Esophagus (tissue), 2 donors: ENCODE measurements around the gene PRR5L. TPM values are rescaled to one million over a fixed set of nuclear protein-coding genes. Genes with fewer than 3 reads are reported as not detected.

Experiments
- H3K27ac ChIP-seq, 2 donors: one replicate each; pipeline ENCODE4 v1.5.1; 2013; ENCODE audit warnings: low read depth in 2 of 2, mild to moderate bottlenecking in 2 of 2, inconsistent platforms in 1 of 2, low read length in 1 of 2, moderate library complexity in 1 of 2
- H3K27me3 ChIP-seq, 2 donors: one replicate each; pipeline ENCODE4 v1.6.1; 2013; ENCODE audit warnings: low read length in 2 of 2, control low read depth in 1 of 2, mild to moderate bottlenecking in 1 of 2; ENCODE audit not compliant: insufficient read depth in 2 of 2, control insufficient read depth in 1 of 2
- H3K36me3 ChIP-seq, 2 donors: one replicate each; pipeline ENCODE4 v1.6.1; 2013; ENCODE audit warnings: low read length in 1 of 2; ENCODE audit not compliant: control insufficient read depth in 2 of 2, insufficient read depth in 2 of 2
- H3K4me1 ChIP-seq, 2 donors: one replicate each; pipeline ENCODE4 v1.6.1; 2013; ENCODE audit warnings: low read length in 1 of 2; ENCODE audit not compliant: control insufficient read depth in 2 of 2, insufficient read depth in 2 of 2
- H3K4me3 ChIP-seq, 2 donors: one replicate each; pipeline ENCODE4 v1.5.1; 2013; ENCODE audit warnings: low read length in 2 of 2, mild to moderate bottlenecking in 2 of 2, low read depth in 1 of 2, moderate library complexity in 1 of 2
- H3K9me3 ChIP-seq, 2 donors: one replicate each; pipeline ENCODE4 v1.6.1; 2013; ENCODE audit warnings: mild to moderate bottlenecking in 2 of 2, low read depth in 1 of 2, low read length in 1 of 2, moderate library complexity in 1 of 2; ENCODE audit not compliant: control insufficient read depth in 2 of 2, insufficient read depth in 1 of 2
- WGBS, 2 donors: extraction: QIAGEN DNeasy Blood & Tissue Kit; methylation state at CpG; one replicate each; pipeline ENCODE4 v1.1.7; 2013; 5-methylcytosine and 5-hydroxymethylcytosine counted together
- polyA plus RNA-seq, 2 donors: library from polyadenylated mRNA; stranded (reverse); fragments of 200-250 nt; gene quantifications; one replicate each; pipeline ENCODE4 v1.2.3, GENCODE V29; 2013
- donor health status: healthy with polysubstance abuse.
- donor health status: Bipolar disorder and iron deficiency.

PRR5L gene
- polyA plus RNA-seq, 2 donors, result 1.1 to 1.3 TPM

DNA sequence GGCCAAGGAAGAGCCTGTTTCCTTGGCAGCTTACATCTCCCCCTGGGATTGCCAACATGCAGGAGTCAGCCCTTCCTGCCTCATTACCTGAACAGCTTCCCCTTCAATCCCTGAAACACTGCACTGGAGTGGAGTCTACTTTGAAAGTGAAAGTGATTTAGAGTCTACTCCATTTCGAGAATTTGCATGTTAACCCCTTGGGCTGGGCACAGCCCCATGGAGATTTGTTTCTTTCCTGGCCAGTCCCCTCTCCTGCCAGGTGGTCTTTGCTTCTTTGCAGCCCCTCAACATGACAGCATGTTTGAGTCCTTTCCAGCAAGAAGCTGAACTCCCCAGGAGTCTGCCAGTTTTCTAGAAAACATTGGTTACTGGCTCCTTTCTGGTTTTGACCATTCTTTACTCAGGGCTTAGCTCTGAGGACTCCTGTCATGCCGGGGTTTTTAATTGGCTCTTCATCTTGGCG lies 154.1 kb downstream of the PRR5L start:
- Histone ChIP-seq H3K4me1 (peaks cover 0 to 9% of the 10 kb centered on the region in 2 donors), H3K27ac (no peak overlapping the region), H3K27me3 (no peaks in the 10 kb centered on the region), H3K9me3 (no peaks in the 10 kb centered on the region), H3K4me3 (no peak overlapping the region), H3K36me3 (peaks cover 0 to 3% of the 10 kb centered on the region in 2 donors)
- 25 to 31% methylated on average over 3 of the region's 3 CpGs for WGBS, 2 donors

- H3K27ac ChIP-seq, result no peak overlapping the region
- H3K9me3 ChIP-seq, result no peaks in the 10 kb centered on the region
- 97% methylated on average over 6 of the region's 6 CpGs for WGBS, 2 donors
- peaks cover 0 to 3% of the 10 kb centered on the region in 2 donors for H3K36me3 ChIP-seq
- no peaks in the 10 kb centered on the region for H3K27me3 ChIP-seq
- H3K4me1 ChIP-seq, result peaks cover 0 to 12% of the 10 kb centered on the region in 2 donors
- no peak overlapping the region for H3K4me3 ChIP-seq
These were observed 155.0 kb downstream of the PRR5L start for GRCh38 chr11:36451045-36451444.

GRCh38 chr11:36451681-36452080 lies 155.6 kb downstream of the PRR5L start:
- Histone ChIP-seq H3K36me3 (no peaks in the 10 kb centered on the region), H3K4me1 (peaks cover 0 to 12% of the 10 kb centered on the region in 2 donors), H3K27ac (no peak overlapping the region), H3K9me3 (no peaks in the 10 kb centered on the region), H3K4me3 (no peak overlapping the region), H3K27me3 (no peaks in the 10 kb centered on the region)
- 78 to 90% methylated on average over 1 of the region's 1 CpG for WGBS, 2 donors

DNA sequence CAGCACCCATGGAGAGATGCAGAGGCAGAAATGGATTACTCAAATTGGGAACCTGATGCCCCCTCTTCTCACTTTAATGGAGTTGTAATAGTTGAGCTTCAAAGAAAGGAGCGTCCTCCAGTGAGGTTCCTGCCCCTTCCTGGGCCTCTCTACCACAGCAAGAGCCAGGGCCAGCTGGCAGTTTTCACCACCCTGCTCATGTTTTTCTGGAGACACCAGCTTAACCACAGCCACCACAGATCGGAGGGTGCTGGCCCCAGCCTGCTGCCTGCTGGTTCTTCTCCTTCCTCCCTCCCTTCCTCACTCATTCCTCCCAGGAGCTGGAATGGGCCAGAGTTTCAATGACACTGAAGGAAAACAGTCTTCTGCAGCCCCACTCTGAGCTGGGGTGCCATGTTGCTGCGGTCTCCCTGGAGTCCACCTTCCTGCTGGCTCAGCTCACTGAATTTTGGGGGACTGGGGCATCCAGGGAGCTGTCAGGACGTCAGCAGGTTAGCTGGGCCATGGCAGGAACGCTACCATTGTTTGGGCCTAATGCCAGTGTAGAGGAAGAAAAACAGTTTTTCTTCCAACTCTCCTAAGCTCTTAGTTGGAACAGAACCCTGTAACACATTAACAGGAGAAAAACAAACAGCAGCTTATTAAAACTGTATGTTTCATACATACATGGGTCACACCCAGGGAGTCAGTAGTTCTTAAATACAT lies 156.3 kb downstream of the PRR5L start:
- Histone ChIP-seq H3K27ac (no peak overlapping the region), H3K9me3 (no peaks in the 10 kb centered on the region), H3K4me1 (peaks cover 0 to 12% of the 10 kb centered on the region in 2 donors), H3K4me3 (no peak overlapping the region), H3K27me3 (no peaks in the 10 kb centered on the region), H3K36me3 (no peaks in the 10 kb centered on the region)
- 44 to 49% methylated on average over 5 of the region's 5 CpGs for WGBS, 2 donors

DNA sequence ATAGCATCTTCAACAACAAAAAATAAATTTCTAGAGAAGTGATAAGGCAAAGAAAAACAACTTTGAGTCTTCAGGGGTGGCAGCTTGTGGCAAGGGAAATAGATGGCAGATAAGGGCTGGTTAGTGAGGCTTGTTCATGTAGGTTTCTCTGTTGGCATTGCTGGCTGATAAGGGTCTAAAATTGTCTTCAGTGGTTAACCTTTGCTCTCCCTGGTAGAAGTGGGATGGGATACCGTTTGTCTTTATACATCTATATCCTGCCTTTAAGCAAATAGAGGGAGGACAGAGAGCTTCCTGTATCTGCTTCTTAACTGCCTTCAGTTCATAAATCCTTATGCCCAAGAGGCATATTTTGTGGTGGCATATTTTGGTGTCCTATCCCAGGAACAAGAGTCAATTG lies 156.9 kb downstream of the PRR5L start:
- Histone ChIP-seq H3K27ac (no peak overlapping the region), H3K27me3 (no peaks in the 10 kb centered on the region), H3K4me1 (peaks cover 0 to 12% of the 10 kb centered on the region in 2 donors), H3K4me3 (no peak overlapping the region), H3K36me3 (no peaks in the 10 kb centered on the region), H3K9me3 (no peaks in the 10 kb centered on the region)
- WGBS, 2 donors, result 29 to 30% methylated on average over 1 of the region's 1 CpG

DNA sequence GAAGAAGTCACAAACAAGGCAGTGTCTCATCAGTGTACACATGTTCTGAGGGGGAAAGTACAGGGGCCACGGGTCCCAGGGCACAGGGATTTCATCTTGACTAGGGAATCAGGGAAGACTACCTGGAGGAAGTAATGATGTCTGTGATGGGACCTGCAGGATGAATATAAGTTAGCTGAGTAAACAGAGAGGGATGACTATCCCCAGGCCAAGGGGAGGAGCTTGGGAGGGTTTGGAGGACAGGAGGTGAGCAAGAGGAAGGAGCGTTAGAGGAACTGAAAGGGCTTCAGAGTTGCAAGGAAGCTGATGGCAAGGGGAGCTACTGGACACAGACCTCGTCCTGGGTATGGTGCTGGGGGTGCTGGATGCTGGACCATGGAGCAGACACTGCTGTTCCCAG lies 157.6 kb downstream of the PRR5L start:
- H3K4me1 ChIP-seq, result peaks cover 0 to 12% of the 10 kb centered on the region in 2 donors
- H3K27me3 ChIP-seq, result no peaks in the 10 kb centered on the region
- H3K36me3 ChIP-seq, result no peaks in the 10 kb centered on the region
- WGBS, 2 donors, result 74 to 76% methylated on average over 3 of the region's 3 CpGs
- H3K4me3 ChIP-seq, result no peak overlapping the region
- no peaks in the 10 kb centered on the region for H3K9me3 ChIP-seq
- H3K27ac ChIP-seq, result no peak overlapping the region

GRCh38 chr11:36454551-36454940 lies 158.5 kb downstream of the PRR5L start:
- Histone ChIP-seq H3K36me3 (no peaks in the 10 kb centered on the region), H3K9me3 (no peaks in the 10 kb centered on the region), H3K27ac (no peak overlapping the region), H3K4me3 (no peak overlapping the region), H3K27me3 (no peaks in the 10 kb centered on the region), H3K4me1 (peaks cover 0 to 12% of the 10 kb centered on the region in 2 donors)
- 90% methylated on average over 18 of the region's 18 CpGs for WGBS, 2 donors

- Histone ChIP-seq H3K4me3 (no peak overlapping the region), H3K36me3 (no peaks in the 10 kb centered on the region), H3K27me3 (no peaks in the 10 kb centered on the region), H3K4me1 (peaks cover 0 to 9% of the 10 kb centered on the region in 2 donors), H3K27ac (peak overlapping the region; percentile 6 to 61), H3K9me3 (no peaks in the 10 kb centered on the region)
- 65 to 70% methylated on average over 17 of the region's 17 CpGs for whole genome bisulfite sequencing, 2 donors
These were observed 159.0 kb downstream of the PRR5L start for GRCh38 chr11:36454941-36455631.

- Histone ChIP-seq H3K4me3 (no peak overlapping the region), H3K4me1 (peaks cover 0 to 9% of the 10 kb centered on the region in 2 donors), H3K27me3 (no peaks in the 10 kb centered on the region), H3K36me3 (no peaks in the 10 kb centered on the region), H3K27ac (peak overlapping the region; percentile 28 to 61), H3K9me3 (no peaks in the 10 kb centered on the region)
- 41 to 57% methylated on average over 11 of the region's 11 CpGs for WGBS, 2 donors
These were observed 159.6 kb downstream of the PRR5L start for GRCh38 chr11:36455658-36456111.
